T-helper 2 cell treated with Interferon-gamma antibody and Interleukin-4, amounts not matched to agents 100 ng/mL and 5 ng/mL, for 36 hours (primary cell): ENCODE data around the gene PVR. TPM values are rescaled to one million over a fixed set of nuclear protein-coding genes. Genes with fewer than 3 reads are reported as not detected.
"Not testable (repeated sequence)": the region's sequence is repeated elsewhere in the genome, so short reads cannot be mapped to it uniquely, and the experiment has no call there.

Experiments
- intact Hi-C: fragments of 100-400 bp; cut with micrococcal nuclease; formaldehyde crosslinking; loops from one replicate; pipeline ENCODE4 v1.15.1; 2023
- total RNA-seq: library from RNA; stranded (reverse); gene quantifications from 2 replicates; pipeline ENCODE4 v1.2.3, GENCODE V29; 2022

Gene PVR
- total RNA-seq, 1 donor from 2014 or later: 7.0 TPM

GRCh38 chr19:44672226-44672625 lies 28.5 kb downstream of the PVR start:
- intact Hi-C loops: no loop called here

DNA sequence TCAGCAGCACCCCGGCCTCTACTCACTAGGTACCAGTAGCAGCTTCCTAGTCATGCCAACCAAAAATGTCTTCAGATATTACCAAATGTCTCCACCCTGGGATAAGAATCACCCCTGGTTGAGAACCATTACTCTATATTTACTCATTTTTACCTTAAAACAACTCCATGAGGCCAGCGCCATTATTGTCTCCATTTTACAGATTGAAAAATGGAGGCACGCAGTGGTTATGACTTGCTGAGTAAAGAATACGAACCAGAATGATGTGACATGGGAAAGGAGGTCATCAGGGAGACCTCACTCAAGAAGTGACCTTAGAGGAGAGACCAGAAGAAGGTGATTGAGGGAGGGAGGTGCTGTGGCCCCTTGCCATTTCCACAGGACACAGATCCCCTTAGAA lies 29.8 kb downstream of the PVR start:
- intact Hi-C loops: no loop called here

GRCh38 chr19:44675521-44675920 lies 31.8 kb downstream of the PVR start:
- intact Hi-C loops: no loop called here

DNA sequence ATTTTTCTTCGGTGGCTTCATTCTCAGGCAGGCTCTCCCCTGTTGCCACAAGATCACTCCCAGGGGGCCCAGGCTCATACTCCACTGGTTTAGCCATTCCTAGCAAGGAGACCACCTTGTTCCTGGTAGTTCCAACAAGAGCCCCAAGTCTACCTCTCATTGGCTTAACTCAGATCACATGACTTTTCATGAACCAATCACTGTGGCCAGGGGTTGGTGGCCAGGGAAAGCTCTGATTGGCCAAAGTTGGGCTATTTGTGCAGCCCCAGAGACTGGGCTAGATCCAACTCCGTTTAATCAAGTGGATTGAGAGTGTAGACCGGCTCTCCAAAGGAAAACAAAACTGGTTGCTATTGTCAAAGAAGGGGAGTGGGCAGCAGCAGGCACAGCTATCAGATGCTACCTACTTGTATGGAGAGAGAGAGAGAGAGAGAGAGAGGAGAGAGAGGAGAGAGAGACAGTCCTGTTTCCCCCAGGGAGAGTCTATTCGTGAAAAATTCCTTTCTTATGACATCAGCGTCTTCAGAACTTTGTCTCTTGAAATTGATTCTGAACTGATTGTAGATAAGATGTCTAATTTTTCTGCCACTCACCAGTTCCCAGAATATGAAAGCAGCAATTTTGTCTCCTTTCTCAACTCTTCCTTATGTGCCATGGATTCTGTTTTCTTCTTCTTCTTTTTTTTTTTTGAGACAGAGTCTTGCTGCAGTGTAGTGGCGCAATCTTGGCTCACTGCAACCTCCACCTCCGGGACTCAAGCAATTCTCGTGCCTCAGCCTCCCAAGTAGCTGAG lies 33.5 kb downstream of the PVR start:
- intact Hi-C loops: no loop called here

DNA sequence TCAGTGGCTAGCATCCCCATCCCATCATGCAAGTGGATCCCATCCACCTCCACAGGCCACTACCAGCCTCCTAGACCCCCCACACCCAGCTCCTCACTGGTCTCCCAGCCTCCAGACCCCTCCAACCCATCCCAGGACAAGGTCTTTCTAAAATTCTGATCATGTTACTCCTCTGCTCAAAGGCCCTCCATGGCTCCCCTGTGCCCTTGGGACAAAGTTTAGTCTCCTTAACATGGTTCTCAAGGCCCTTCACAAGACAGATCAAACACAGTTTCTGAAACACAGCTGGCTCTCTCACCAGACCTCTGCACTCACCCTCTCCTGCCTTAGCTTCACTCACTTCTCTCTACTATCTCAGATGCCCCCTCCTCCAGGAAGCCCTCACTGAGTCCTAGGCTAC lies 36.8 kb downstream of the PVR start:
- intact Hi-C loops: no loop called here

- intact Hi-C loops: no loop called here
Observed at GRCh38 chr19:44681992-44682790, 38.5 kb downstream of the PVR start.

- intact Hi-C loops: no loop called here
Observed at GRCh38 chr19:44682807-44683206, 39.1 kb downstream of the PVR start.

- intact Hi-C loops: no loop called here
Observed at GRCh38 chr19:44683434-44684210, 39.9 kb downstream of the PVR start.

DNA sequence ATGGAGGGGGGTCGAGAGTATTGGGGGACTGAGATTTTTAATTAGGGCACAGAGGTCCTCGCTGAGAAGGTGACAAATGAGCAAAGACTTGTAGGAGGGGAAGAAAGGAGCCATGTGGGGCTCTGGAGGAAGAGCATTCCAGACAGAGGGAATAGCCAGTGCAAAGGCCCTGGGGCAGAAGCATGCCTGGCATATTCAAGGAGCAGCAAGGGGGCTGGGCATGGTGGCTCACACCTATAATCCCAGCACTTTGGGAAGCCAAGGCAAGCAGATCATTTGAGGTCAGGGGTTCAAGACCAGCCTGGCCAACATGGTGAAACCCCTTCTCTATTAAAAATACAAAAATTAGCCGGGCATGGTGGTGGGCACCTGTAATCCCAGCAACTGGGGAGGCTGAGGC lies 40.7 kb downstream of the PVR start:
- intact Hi-C loops: not testable (repeated sequence)

GRCh38 chr19:44684892-44685863 lies 41.5 kb downstream of the PVR start:
- intact Hi-C loops: no loop called here

GRCh38 chr19:44685877-44686276 lies 42.2 kb downstream of the PVR start:
- intact Hi-C loops: no loop called here

GRCh38 chr19:44686896-44687295 lies 43.2 kb downstream of the PVR start:
- intact Hi-C loops: no loop called here

DNA sequence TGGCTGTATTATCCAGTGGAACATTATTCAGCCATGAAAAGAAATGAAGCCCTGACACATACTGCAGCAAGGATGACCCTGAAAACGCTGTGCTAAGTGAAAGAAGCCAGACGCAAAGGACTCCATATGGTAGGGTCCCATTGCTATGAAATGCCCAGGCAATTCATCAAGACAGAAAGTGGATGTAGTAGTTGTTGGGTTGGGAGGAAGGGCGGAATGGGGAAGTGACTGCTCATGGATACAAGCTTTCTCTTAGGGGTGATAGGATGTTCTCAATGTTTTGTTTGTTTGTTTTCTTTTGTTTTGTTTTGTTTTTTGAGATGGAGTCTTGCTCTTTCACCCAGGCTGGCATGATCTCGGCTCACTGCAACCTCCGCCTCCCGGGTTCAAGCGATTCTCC lies 44.2 kb downstream of the PVR start:
- intact Hi-C loops: no loop called here

GRCh38 chr19:44689290-44690130 lies 45.8 kb downstream of the PVR start:
- intact Hi-C loops: loop anchor here (1.0 to 10.0 kb wide), 2 partner anchors 81 to 155 kb away; partner anchors contain the start of gene NECTIN2

DNA sequence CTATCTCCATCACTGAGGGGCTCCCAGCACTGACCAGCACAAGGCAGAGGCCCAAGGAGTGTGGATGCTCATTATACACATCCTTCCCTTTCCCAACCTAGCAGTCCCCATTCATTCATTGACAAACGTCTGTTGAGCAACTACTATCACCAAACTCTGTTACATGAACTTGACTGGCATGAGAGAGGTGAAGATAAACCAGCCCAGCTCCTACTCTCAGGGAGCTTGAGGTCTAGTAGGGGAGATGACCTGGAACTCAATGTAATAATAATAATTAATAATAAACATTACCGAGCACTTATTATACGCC lies 46.4 kb downstream of the PVR start:
- intact Hi-C loops: loop anchor here (10.0 kb wide), 1 partner anchor 155 kb away; the partner anchor contains the start of gene NECTIN2

GRCh38 chr19:44692379-44692721 lies 48.6 kb downstream of the PVR start:
- intact Hi-C loops: loop anchor here (1.0 to 10.0 kb wide), 2 partner anchors 31 to 152 kb away; partner anchors contain the start of gene NECTIN2

DNA sequence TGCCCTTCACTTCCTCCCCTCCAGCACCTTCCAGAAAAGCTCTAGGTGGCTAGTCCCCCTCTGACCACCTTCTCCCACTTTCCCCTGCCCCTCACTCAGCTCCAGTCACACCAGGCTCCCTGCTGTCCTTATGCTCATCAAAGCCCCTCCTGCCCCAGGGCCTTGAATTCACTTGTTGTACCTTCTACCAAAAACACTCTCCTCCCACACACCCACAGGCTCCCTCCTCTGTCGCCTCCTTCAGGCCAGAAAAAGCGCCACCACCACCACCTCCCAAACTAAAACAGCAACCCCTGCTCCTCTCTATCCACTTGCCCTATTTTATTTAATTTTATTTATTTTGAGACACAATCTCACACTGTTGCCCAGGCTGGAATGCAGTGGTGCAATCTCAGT lies 50.5 kb downstream of the PVR start:
- intact Hi-C loops: loop anchor here (10.0 kb wide), 1 partner anchor 151 kb away; the partner anchor contains the start of gene NECTIN2

- intact Hi-C loops: loop anchor here (10.0 kb wide), 1 partner anchor 148 kb away; the partner anchor contains the start of gene NECTIN2
Observed at GRCh38 chr19:44696939-44697669, 53.4 kb downstream of the PVR start.

DNA sequence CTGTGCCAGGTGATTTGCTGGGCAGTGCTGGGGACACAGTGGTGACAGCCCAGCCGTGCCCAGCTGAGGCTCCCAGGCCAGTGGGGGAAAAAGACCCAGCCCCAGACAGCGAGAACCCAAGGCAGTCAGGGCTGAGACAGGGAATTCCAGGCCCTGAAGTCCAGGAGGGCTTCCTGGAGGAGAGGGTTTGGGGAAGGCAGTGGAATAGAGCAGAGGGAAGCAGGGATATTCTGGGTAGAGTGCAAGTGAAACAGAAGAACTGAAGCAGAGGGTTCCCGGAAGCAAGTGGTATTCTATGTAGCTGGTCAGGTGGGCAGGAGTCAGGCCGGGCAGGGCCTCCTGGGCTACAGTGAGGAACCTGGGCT lies 53.9 kb downstream of the PVR start:
- intact Hi-C loops: loop anchor here (10.0 kb wide), 1 partner anchor 147 kb away; the partner anchor contains the start of gene NECTIN2
